Measurements from ENCODE around the gene SGO2.

- TF ChIP-seq POLR2A (IDR thresholded peaks at IDR 0.05; ENCODE audit: low read length) (no peak), GATA1 (IDR thresholded peaks at IDR 0.05; ENCODE audit: low read depth, low read length) (no peak)
Observed at GRCh38 chr2:200538139-200538538, 12.1 kb downstream of the SGO2 start.

Data from erythroblast (primary cell).